HL-60 (cell line): ENCODE results near the gene RNASE13.
A peak's percentile ranks its signal among the peaks of the same experiment; 100 is the strongest.

Source experiments
- DNase-seq, 2 experiments: peaks; one replicate each; pipeline ENCODE4 v3.0.0-alpha.2; 2010 to 2020; ENCODE audit warnings: low read depth in 1 of 2, low spot score in 1 of 2
- H3K27ac ChIP-seq: fragments of 250-450 bp; sonication (Bioruptor Pico); replicated peaks from 2 replicates; pipeline ENCODE4 v1.5.1; 2020; ENCODE audit warnings: mild to moderate bottlenecking, moderate library complexity
- H3K27me3 ChIP-seq: fragments of 250-450 bp; sonication (Bioruptor Pico); 2 replicates; pipeline ENCODE4 v1.5.1; 2021; ENCODE audit warnings: mild to moderate bottlenecking, moderate library complexity; ENCODE audit not compliant: insufficient read depth, poor library complexity, severe bottlenecking
- H3K4me3 ChIP-seq: replicated peaks from 2 replicates; pipeline ENCODE4 v1.5.1; 2011; ENCODE audit warnings: mild to moderate bottlenecking, control low read depth, low read length; ENCODE audit not compliant: insufficient read depth
- GABPA ChIP-seq: IDR thresholded peaks from 2 replicates; pipeline ENCODE4 v1.6.1; 2012; ENCODE audit warnings: low read depth
- POLR2AphosphoS5 ChIP-seq: IDR thresholded peaks from 2 replicates; pipeline ENCODE4 v1.6.1; 2012; ENCODE audit warnings: low read depth
- SPI1 ChIP-seq: IDR thresholded peaks from 2 replicates; pipeline ENCODE4 v1.6.1; 2012; ENCODE audit warnings: low read depth, mild to moderate bottlenecking, borderline replicate concordance
- TF ChIP-seq, protein P1 (sequence below): IDR thresholded peaks from 2 replicates; pipeline ENCODE4 v1.6.1; 2012; ENCODE audit warnings: low read depth; ENCODE audit not compliant: insufficient replicate concordance
- TF ChIP-seq, protein P2 (sequence below): IDR thresholded peaks from one replicate; pipeline ENCODE4 v1.5.1; 2011; ENCODE audit warnings: low read length, control low read depth, inconsistent platforms; ENCODE audit not compliant: insufficient read depth

The RNASE13 gene

DNA sequence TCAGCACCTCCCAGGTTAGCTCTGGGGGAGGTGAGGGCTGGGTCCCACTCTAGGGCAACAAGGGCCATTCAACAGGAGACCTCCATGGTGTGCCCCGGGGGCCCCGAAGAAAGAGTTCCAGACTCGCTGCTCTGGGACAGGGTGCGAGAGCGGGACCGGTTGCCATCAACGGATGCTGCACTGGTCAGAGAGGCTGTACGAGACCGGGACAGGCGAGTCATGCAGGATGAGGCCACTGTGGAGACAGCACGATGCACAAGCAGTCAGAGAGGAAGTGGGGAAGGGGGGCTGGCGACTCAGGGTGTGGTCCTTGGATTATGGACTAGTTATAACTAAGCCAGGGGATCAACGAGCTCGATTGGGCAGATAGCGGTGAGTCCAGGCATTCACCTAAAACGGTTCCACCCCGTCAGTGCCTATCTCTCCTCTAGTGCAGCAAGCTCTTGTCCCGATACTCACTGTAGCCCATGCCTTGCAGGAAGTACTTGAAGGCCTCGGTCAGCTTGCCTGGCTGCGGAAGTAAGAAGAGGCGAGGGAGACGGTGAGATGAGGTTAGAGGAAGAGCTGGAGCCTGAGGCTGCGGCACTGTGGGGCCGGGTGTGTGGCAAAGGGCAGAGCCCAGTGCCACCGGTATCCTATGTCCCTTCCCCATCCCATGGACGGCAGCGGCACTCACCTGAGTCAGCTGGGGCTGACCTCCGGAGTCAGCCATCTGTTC lies 16.9 kb downstream of the RNASE13 start:
- Histone ChIP-seq H3K27ac (peak overlapping the region; percentile 59), H3K27me3 (no peaks in the 10 kb centered on the region), H3K4me3 (no peak overlapping the region)
- TF ChIP-seq POLR2AphosphoS5, result no peak
- TF ChIP-seq, protein P1, sequence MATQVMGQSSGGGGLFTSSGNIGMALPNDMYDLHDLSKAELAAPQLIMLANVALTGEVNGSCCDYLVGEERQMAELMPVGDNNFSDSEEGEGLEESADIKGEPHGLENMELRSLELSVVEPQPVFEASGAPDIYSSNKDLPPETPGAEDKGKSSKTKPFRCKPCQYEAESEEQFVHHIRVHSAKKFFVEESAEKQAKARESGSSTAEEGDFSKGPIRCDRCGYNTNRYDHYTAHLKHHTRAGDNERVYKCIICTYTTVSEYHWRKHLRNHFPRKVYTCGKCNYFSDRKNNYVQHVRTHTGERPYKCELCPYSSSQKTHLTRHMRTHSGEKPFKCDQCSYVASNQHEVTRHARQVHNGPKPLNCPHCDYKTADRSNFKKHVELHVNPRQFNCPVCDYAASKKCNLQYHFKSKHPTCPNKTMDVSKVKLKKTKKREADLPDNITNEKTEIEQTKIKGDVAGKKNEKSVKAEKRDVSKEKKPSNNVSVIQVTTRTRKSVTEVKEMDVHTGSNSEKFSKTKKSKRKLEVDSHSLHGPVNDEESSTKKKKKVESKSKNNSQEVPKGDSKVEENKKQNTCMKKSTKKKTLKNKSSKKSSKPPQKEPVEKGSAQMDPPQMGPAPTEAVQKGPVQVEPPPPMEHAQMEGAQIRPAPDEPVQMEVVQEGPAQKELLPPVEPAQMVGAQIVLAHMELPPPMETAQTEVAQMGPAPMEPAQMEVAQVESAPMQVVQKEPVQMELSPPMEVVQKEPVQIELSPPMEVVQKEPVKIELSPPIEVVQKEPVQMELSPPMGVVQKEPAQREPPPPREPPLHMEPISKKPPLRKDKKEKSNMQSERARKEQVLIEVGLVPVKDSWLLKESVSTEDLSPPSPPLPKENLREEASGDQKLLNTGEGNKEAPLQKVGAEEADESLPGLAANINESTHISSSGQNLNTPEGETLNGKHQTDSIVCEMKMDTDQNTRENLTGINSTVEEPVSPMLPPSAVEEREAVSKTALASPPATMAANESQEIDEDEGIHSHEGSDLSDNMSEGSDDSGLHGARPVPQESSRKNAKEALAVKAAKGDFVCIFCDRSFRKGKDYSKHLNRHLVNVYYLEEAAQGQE, result no peak
- peak; percentile 81 for TF ChIP-seq SPI1
- no peak for TF ChIP-seq GABPA
- TF ChIP-seq, protein P2, sequence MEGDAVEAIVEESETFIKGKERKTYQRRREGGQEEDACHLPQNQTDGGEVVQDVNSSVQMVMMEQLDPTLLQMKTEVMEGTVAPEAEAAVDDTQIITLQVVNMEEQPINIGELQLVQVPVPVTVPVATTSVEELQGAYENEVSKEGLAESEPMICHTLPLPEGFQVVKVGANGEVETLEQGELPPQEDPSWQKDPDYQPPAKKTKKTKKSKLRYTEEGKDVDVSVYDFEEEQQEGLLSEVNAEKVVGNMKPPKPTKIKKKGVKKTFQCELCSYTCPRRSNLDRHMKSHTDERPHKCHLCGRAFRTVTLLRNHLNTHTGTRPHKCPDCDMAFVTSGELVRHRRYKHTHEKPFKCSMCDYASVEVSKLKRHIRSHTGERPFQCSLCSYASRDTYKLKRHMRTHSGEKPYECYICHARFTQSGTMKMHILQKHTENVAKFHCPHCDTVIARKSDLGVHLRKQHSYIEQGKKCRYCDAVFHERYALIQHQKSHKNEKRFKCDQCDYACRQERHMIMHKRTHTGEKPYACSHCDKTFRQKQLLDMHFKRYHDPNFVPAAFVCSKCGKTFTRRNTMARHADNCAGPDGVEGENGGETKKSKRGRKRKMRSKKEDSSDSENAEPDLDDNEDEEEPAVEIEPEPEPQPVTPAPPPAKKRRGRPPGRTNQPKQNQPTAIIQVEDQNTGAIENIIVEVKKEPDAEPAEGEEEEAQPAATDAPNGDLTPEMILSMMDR, result no peak
- DNase-seq, result peak in 1 of 2 experiments; percentile 84

DNA sequence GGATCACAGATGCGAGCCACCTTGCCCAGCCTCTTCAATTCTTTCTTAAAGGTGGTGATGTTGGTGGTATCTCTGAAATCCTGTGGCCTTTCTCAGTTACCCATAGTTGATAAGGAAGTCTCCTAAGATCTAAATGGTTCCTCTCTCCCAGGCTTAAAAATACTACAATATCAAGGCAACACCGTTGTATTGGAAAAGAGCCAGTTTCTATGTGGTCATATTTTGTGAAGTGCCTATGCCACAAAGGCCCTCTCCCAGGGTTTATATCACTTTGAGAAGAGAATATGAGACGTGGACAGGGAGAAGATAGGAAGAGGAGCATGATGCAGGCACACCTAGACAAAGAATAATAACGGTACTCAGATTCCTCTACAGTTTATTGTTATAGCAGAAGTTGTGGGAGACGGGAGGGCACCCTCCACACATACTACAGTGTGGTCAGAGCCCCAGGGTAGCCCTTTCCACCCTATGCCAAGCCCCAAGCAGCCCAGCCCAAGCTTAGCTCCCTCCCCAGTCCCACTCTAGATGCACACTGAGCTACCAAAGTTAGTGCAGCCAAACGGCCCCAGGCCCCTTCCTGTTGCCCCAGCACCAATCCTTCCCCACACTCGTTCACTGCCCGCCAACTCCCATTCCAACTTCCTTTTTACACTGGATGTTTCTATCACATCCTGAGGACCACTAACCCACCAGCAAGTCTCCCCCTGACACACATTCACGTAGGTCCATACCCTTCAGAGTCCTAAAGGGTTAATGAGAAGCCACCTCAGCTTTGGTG lies 18.0 kb downstream of the RNASE13 start:
- Histone ChIP-seq H3K4me3 (no peak overlapping the region), H3K27ac (no peak overlapping the region), H3K27me3 (no peaks in the 10 kb centered on the region)
- TF ChIP-seq SPI1, result peak; percentile 5; the same call in 1 of the 2 replicates
- TF ChIP-seq, protein P1, result no peak
- peak; percentile 26 to 69 for DNase-seq

DNA sequence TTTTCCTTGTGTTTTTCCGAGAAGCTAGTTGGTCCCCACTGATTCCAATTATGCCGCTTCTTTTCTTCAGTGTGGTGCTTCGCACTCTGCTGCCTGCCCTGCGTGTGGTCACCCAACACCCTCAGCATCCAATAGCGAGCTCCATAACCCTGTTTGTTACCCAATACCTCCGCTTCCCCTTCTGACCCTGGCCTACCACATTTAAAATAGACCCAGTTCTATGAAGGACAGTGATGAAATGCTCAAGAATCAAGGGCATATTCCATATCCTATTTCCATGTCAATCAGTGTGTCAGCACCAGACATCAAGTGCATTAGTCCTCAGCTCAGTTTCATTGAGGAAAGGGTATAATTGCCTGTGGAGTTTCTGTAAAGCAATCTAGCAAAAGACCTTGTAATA lies 19.3 kb downstream of the RNASE13 start:
- TF ChIP-seq SPI1, result 0 out of 2 replicates have a peak, but pooled peaks have one; percentile 14
- TF ChIP-seq, protein P2, result no peak
- no peak overlapping the region for H3K27ac ChIP-seq

DNA sequence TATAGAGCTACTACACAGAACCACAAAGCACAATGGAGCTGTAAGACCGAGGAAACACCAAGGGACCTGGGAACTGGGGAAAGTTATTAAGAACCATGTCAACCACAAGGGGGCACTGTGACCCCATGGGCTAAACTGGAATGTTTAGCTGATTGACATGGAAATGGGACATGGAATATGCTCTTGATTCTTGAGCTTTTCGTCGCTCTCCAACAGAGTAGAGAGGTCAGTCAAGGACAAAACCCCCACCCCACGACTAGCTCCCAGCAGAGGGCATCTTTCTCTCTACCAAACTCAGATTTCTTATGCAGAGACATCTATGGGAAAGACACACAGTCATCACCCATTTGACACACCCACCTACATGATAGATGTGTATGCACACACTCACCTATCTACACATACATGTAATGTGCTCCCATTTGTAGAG lies 19.8 kb downstream of the RNASE13 start:
- Histone ChIP-seq H3K4me3 (no peak overlapping the region), H3K27ac (no peak overlapping the region), H3K27me3 (no peaks in the 10 kb centered on the region)
- TF ChIP-seq, protein P2, result peak; percentile 72
- no peak for TF ChIP-seq GABPA
- no peak for TF ChIP-seq SPI1
- peak; percentile 62 to 80 for DNase-seq

More for the DNA sequence above, 19.3 kb downstream of the RNASE13 start:
- Histone ChIP-seq H3K4me3 (no peak overlapping the region), H3K27me3 (no peaks in the 10 kb centered on the region)
- DNase-seq, result peak; percentile 60 to 78
